Measurements from ENCODE around the gene SUCLA2.

Gene SUCLA2

DNA sequence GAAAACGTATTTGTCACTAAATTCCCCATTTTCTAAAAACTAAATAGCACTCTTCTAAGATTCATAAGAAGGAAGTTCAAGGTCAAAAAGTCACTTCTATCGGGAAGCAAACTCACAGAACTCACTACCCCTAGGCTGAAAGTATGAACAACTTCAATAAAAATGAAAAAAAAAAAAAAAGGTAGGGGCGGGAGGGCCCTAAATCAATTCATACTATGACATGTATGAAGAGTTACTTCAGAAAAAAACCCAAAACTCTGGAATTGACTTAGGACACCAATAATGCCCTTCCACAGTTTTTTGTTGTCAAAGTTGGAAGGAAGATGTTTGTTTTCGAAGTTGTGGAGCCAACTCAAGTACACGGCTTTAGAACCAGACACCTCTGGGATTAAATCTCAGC is 1.1 kb downstream of the SUCLA2 start:
- H2AK5ac ChIP-seq (ENCODE audit: low read length), result no peak overlapping the region
- H3K4me3 ChIP-seq (ENCODE audit: low read depth, low read length), result no peak overlapping the region
- H3K4ac ChIP-seq (ENCODE audit: low read depth, low read length), result no peak overlapping the region
- peaks cover 5 to 6% of the 10 kb centered on the region in 2 experiments for H3K4me1 ChIP-seq (ENCODE audit: control insufficient read depth in 1 of 2, insufficient read depth in 2 of 2, low read length in 2 of 2)
- no CpG with 5 or more reads among the region's 5 CpGs for WGBS (ENCODE audit: extremely low coverage, insufficient coverage, insufficient read length)
- no peak overlapping the region for H4K91ac ChIP-seq (ENCODE audit: low read depth, low read length)
- H3K79me1 ChIP-seq (ENCODE audit: low read length), result peaks cover 5% of the 10 kb centered on the region
- H3K36me3 ChIP-seq (ENCODE audit: control insufficient read depth in 1 of 2, insufficient read depth in 2 of 2, low read length in 2 of 2), result no peaks in the 10 kb centered on the region
- H2BK5ac ChIP-seq (ENCODE audit: low read depth, low read length, poor library complexity), result no peak overlapping the region
- H3K23ac ChIP-seq (ENCODE audit: low read length), result no peak overlapping the region
- no peak overlapping the region for H3K18ac ChIP-seq (ENCODE audit: low read length)
- no peak overlapping the region for H3K9ac ChIP-seq (ENCODE audit: low read length)
- no peaks in the 10 kb centered on the region for H3K9me3 ChIP-seq (ENCODE audit: insufficient read depth, low read depth, low read length)
- no peak overlapping the region for H2BK12ac ChIP-seq (ENCODE audit: low read length)
- H2AFZ ChIP-seq (ENCODE audit: insufficient read depth, low read length, poor library complexity), result no peak overlapping the region
- peaks cover 6% of the 10 kb centered on the region for H3K79me2 ChIP-seq (ENCODE audit: control insufficient read depth, insufficient read depth, low read length, poor library complexity)
- no peak overlapping the region for H4K8ac ChIP-seq (ENCODE audit: low read depth, low read length)
- H2BK120ac ChIP-seq (ENCODE audit: insufficient read depth, low read length, poor library complexity), result no peak overlapping the region
- no peak overlapping the region for H3K14ac ChIP-seq (ENCODE audit: low read length)
- peak overlapping the region; percentile 90 for H3K4me2 ChIP-seq (ENCODE audit: low read length)
- no peak overlapping the region for H3K27ac ChIP-seq (ENCODE audit: low read depth, low read length)
- DNase-seq, result no peak
- H3K27me3 ChIP-seq (ENCODE audit: insufficient read depth, low read length), result no peaks in the 10 kb centered on the region
- H4K12ac ChIP-seq (ENCODE audit: low read depth, low read length), result no peak overlapping the region

DNA sequence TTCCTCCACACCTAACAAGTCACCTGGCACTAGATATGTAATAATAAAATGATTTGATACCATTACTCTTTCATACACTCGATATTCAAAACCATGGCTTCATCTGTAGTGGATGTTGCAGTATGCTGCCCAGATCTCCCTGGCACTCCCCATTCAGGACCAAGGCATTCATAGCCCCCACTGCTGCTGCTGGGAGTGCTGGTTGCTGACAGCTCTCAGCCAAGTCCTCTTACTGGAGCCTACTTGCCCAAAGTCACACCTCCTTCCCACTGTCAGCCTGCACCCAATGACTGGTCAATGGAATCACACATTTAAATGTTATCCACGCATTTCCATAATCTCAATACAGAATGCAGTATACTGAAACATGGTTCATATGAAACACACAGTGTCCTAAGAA is 3.7 kb downstream of the SUCLA2 start:
- Histone ChIP-seq H3K4ac (ENCODE audit: low read depth, low read length) (no peak overlapping the region), H3K79me1 (ENCODE audit: low read length) (peaks cover 5% of the 10 kb centered on the region), H4K8ac (ENCODE audit: low read depth, low read length) (no peak overlapping the region), H2BK120ac (ENCODE audit: insufficient read depth, low read length, poor library complexity) (no peak overlapping the region), H3K27me3 (ENCODE audit: insufficient read depth, low read length) (no peaks in the 10 kb centered on the region), H3K14ac (ENCODE audit: low read length) (no peak overlapping the region), H3K9me3 (ENCODE audit: insufficient read depth, low read depth, low read length) (no peaks in the 10 kb centered on the region), H3K18ac (ENCODE audit: low read length) (no peak overlapping the region), H3K9ac (ENCODE audit: low read length) (no peak overlapping the region), H2AFZ (ENCODE audit: insufficient read depth, low read length, poor library complexity) (no peak overlapping the region), H3K4me2 (ENCODE audit: low read length) (no peak overlapping the region), H3K4me1 (ENCODE audit: control insufficient read depth in 1 of 2, insufficient read depth in 2 of 2, low read length in 2 of 2) (peaks cover 5 to 6% of the 10 kb centered on the region in 2 experiments), H4K91ac (ENCODE audit: low read depth, low read length) (no peak overlapping the region), H3K36me3 (ENCODE audit: control insufficient read depth in 1 of 2, insufficient read depth in 2 of 2, low read length in 2 of 2) (peaks cover 0 to 3% of the 10 kb centered on the region in 2 experiments), H2BK12ac (ENCODE audit: low read length) (no peak overlapping the region), H3K79me2 (ENCODE audit: control insufficient read depth, insufficient read depth, low read length, poor library complexity) (peaks cover 6% of the 10 kb centered on the region), H3K4me3 (ENCODE audit: low read depth, low read length) (no peak overlapping the region), H2BK5ac (ENCODE audit: low read depth, low read length, poor library complexity) (no peak overlapping the region), H2AK5ac (ENCODE audit: low read length) (no peak overlapping the region), H3K27ac (ENCODE audit: low read depth, low read length) (no peak overlapping the region), H4K12ac (ENCODE audit: low read depth, low read length) (no peak overlapping the region), H3K23ac (ENCODE audit: low read length) (no peak overlapping the region)
- WGBS (ENCODE audit: extremely low coverage, insufficient coverage, insufficient read length), result no CpG with 5 or more reads among the region's 2 CpGs
- DNase-seq, result no peak

DNA sequence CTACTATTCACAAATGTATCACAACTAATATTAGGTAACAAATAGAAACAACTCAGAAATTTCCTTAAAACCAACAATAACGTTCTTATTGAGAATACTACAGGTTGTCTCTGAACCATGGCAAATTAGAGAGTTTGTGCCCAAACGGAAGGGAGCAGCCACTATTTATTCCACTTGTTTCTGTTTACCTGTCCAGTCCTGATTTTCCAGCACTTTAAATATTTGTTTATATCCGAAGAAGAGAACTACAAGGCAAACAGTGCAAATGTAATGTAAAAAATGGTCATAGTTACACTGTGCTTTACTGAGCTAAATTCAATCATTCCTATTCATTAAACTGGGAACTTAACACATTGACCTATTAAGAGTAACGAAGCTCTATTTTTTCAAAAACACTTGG is 9.2 kb downstream of the SUCLA2 start:
- Histone ChIP-seq H2BK12ac (ENCODE audit: low read length) (no peak overlapping the region), H4K8ac (ENCODE audit: low read depth, low read length) (no peak overlapping the region), H3K4ac (ENCODE audit: low read depth, low read length) (no peak overlapping the region), H3K4me1 (ENCODE audit: control insufficient read depth in 1 of 2, insufficient read depth in 2 of 2, low read length in 2 of 2) (no peaks in the 10 kb centered on the region), H3K27me3 (ENCODE audit: insufficient read depth, low read length) (no peaks in the 10 kb centered on the region), H2BK5ac (ENCODE audit: low read depth, low read length, poor library complexity) (no peak overlapping the region), H3K14ac (ENCODE audit: low read length) (no peak overlapping the region), H3K79me2 (ENCODE audit: control insufficient read depth, insufficient read depth, low read length, poor library complexity) (no peaks in the 10 kb centered on the region), H4K12ac (ENCODE audit: low read depth, low read length) (no peak overlapping the region), H4K91ac (ENCODE audit: low read depth, low read length) (no peak overlapping the region), H3K23ac (ENCODE audit: low read length) (no peak overlapping the region), H2BK120ac (ENCODE audit: insufficient read depth, low read length, poor library complexity) (no peak overlapping the region), H3K4me3 (ENCODE audit: low read depth, low read length) (no peak overlapping the region), H3K4me2 (ENCODE audit: low read length) (no peak overlapping the region), H3K36me3 (ENCODE audit: control insufficient read depth in 1 of 2, insufficient read depth in 2 of 2, low read length in 2 of 2) (peaks cover 3% of the 10 kb centered on the region in 2 experiments), H3K27ac (ENCODE audit: low read depth, low read length) (no peak overlapping the region), H2AK5ac (ENCODE audit: low read length) (no peak overlapping the region), H3K9ac (ENCODE audit: low read length) (no peak overlapping the region), H3K9me3 (ENCODE audit: insufficient read depth, low read depth, low read length) (no peaks in the 10 kb centered on the region), H3K18ac (ENCODE audit: low read length) (no peak overlapping the region), H3K79me1 (ENCODE audit: low read length) (no peaks in the 10 kb centered on the region), H2AFZ (ENCODE audit: insufficient read depth, low read length, poor library complexity) (no peak overlapping the region)
- DNase-seq, result no peak
- no CpG with 5 or more reads among the region's 4 CpGs for WGBS (ENCODE audit: extremely low coverage, insufficient coverage, insufficient read length)

DNA sequence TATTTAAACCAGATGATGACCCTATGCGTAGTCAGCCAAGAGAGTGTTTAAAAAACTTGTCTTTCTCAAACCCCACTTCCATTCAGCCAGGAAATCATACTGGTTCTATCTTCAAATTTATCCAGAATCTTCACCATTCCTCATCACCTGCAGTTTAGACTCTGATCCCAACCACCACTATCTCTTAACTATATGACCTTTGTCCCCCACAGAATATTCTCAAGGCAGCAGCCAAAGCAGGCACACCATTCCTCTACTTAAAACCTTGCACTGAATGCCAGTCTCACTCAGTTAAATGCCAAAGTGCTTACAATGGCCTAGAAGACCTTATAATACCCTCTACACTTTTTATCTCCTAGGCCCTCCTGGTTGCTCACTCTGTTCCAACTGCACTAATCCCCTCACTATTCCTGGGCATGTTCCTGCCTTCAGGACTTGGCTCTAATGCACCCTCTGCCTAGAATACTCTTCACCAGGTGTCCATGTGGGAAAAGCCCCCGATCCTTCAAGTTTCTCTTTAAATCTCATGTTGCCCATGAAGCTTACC is 10.1 kb downstream of the SUCLA2 start:
- no peak for DNase-seq
- no peak overlapping the region for H3K4me2 ChIP-seq (ENCODE audit: low read length)
- no peak overlapping the region for H4K12ac ChIP-seq (ENCODE audit: low read depth, low read length)
- H2BK120ac ChIP-seq (ENCODE audit: insufficient read depth, low read length, poor library complexity), result no peak overlapping the region
- no peak overlapping the region for H2BK5ac ChIP-seq (ENCODE audit: low read depth, low read length, poor library complexity)
- H2BK12ac ChIP-seq (ENCODE audit: low read length), result no peak overlapping the region
- no peaks in the 10 kb centered on the region for H3K79me2 ChIP-seq (ENCODE audit: control insufficient read depth, insufficient read depth, low read length, poor library complexity)
- H2AFZ ChIP-seq (ENCODE audit: insufficient read depth, low read length, poor library complexity), result no peak overlapping the region
- H4K91ac ChIP-seq (ENCODE audit: low read depth, low read length), result no peak overlapping the region
- H3K36me3 ChIP-seq (ENCODE audit: control insufficient read depth in 1 of 2, insufficient read depth in 2 of 2, low read length in 2 of 2), result peaks cover 3 to 5% of the 10 kb centered on the region in 2 experiments
- no peak overlapping the region for H3K9ac ChIP-seq (ENCODE audit: low read length)
- H3K27me3 ChIP-seq (ENCODE audit: insufficient read depth, low read length), result no peaks in the 10 kb centered on the region
- no peaks in the 10 kb centered on the region for H3K79me1 ChIP-seq (ENCODE audit: low read length)
- H3K27ac ChIP-seq (ENCODE audit: low read depth, low read length), result no peak overlapping the region
- H3K4me3 ChIP-seq (ENCODE audit: low read depth, low read length), result no peak overlapping the region
- H3K4ac ChIP-seq (ENCODE audit: low read depth, low read length), result no peak overlapping the region
- no peaks in the 10 kb centered on the region for H3K4me1 ChIP-seq (ENCODE audit: control insufficient read depth in 1 of 2, insufficient read depth in 2 of 2, low read length in 2 of 2)
- H4K8ac ChIP-seq (ENCODE audit: low read depth, low read length), result no peak overlapping the region
- H3K23ac ChIP-seq (ENCODE audit: low read length), result no peak overlapping the region
- H2AK5ac ChIP-seq (ENCODE audit: low read length), result no peak overlapping the region
- H3K9me3 ChIP-seq (ENCODE audit: insufficient read depth, low read depth, low read length), result no peaks in the 10 kb centered on the region
- no peak overlapping the region for H3K14ac ChIP-seq (ENCODE audit: low read length)
- no peak overlapping the region for H3K18ac ChIP-seq (ENCODE audit: low read length)
- no CpG with 5 or more reads among the region's 2 CpGs for WGBS (ENCODE audit: extremely low coverage, insufficient coverage, insufficient read length)

Measured in trophoblast cell (in vitro differentiated cells and primary cell).